ENCODE results near the gene GLIPR1. TPM values are rescaled to one million over a fixed set of nuclear protein-coding genes. Genes with fewer than 3 reads are reported as not detected.

The GLIPR1 gene
- polyA plus RNA-seq, 1 of the 3 experiments (the other 2 are of a cell fraction), result 75.6 TPM

DNA sequence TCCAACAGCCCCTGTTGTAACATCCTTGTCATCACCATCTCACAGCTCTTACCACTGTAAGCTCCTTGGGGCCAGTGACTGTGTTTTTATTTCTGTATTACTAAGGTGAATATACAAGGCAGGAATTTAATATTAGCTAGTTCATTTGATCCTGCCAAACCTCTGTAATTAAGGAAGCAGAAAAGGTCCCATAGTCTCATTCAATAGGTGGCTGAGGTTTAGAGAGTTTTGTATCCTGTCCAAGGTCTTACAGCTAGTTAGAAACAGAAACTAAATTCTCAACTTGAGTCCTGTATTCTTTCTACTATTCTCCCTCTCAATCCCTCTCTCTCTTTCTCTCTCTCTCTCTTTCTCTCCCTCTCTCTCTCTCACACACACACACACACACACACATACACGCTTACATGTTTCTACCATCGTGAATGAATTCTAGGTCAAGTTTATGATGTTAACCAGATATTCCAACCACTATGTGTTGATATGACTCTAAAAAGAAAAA lies 543 bp upstream of the GLIPR1 start:
- WGBS (ENCODE audit: low lambda C conversion rate), result 44% methylated on average over 2 of the region's 2 CpGs

More for the DNA sequence above, 543 bp upstream of the GLIPR1 start:
- Histone ChIP-seq H3K9me3 (no peaks in the 10 kb centered on the region), H3K4me1 (ENCODE audit: control insufficient read depth in 1 of 2, insufficient read depth in 2 of 2, low read depth in 1 of 2, low read length in 1 of 2) (peaks cover 0 to 5% of the 10 kb centered on the region in 2 experiments; a peak in 3 of 4 replicates), H3K9me2 (no peaks in the 10 kb centered on the region), H3K36me3 (replicated peaks in 1 of 2; ENCODE audit: control insufficient read depth in 1 of 2, insufficient read depth in 2 of 2, low read length in 1 of 2) (peaks cover 0 to 1% of the 10 kb centered on the region in 2 experiments), H3K27ac (ENCODE audit: low read depth in 2 of 2, low read length in 1 of 2) (peak overlapping the region; percentile 76 to 91; a peak in 3 of 4 replicates), H3K4me3 (ENCODE audit: low read depth in 2 of 2, low read length in 1 of 2) (peak overlapping the region; percentile 41 to 68; a peak in 3 of 4 replicates), H2AFZ (ENCODE audit: low read depth) (peak overlapping the region; percentile 75), H3K4me2 (peak overlapping the region; percentile 86), H3K27me3 (ENCODE audit: insufficient read depth) (no peaks in the 10 kb centered on the region), H4K20me1 (ENCODE audit: insufficient read depth) (no peaks in the 10 kb centered on the region), H3K79me2 (ENCODE audit: insufficient read depth) (peaks cover 42% of the 10 kb centered on the region), H3F3A (replicated peaks; ENCODE audit: insufficient read depth) (peaks cover 26% of the 10 kb centered on the region), H3K9ac (peak overlapping the region; percentile 66)
- TF ChIP-seq RFX5 (IDR thresholded peaks at IDR 0.05; ENCODE audit: low read length) (no peak), RAD21 (IDR thresholded peaks at IDR 0.05; ENCODE audit: low read length) (no peak), SIN3A (IDR thresholded peaks at IDR 0.05; ENCODE audit: borderline replicate concordance, low read depth, low read length) (no peak), NRF1 (IDR thresholded peaks at IDR 0.05; ENCODE audit: low read depth, low read length) (no peak), JUND (IDR thresholded peaks at IDR 0.05) (no peak), EZH2phosphoT487 (IDR thresholded peaks at IDR 0.05; ENCODE audit: borderline replicate concordance, low read depth) (no peak), MXI1 (IDR thresholded peaks at IDR 0.05; ENCODE audit: low read depth, low read length) (no peak), POLR2AphosphoS5 (IDR thresholded peaks at IDR 0.05; ENCODE audit: low read depth, low read length) (no peak), EP300 (IDR thresholded peaks at IDR 0.05; ENCODE audit: borderline replicate concordance in 1 of 2, low read depth in 1 of 2, low read length in 1 of 2) (no peak), MEF2A (IDR thresholded peaks at IDR 0.05; ENCODE audit: borderline replicate concordance, low read depth) (no peak), TCF12 (IDR thresholded peaks at IDR 0.05) (no peak), CTCF (IDR thresholded peaks at IDR 0.05) (no peak), FOXM1 (IDR thresholded peaks at IDR 0.05; ENCODE audit: low read depth) (no peak), GATA2 (CRISPR knock-in tag; IDR thresholded peaks at IDR 0.05) (no peak), TEAD4 (IDR thresholded peaks at IDR 0.05; ENCODE audit: borderline replicate concordance, insufficient read depth) (no peak), CHD2 (IDR thresholded peaks at IDR 0.05; ENCODE audit: low read length, partially characterized antibody) (no peak)
- TF ChIP-seq, protein P1, sequence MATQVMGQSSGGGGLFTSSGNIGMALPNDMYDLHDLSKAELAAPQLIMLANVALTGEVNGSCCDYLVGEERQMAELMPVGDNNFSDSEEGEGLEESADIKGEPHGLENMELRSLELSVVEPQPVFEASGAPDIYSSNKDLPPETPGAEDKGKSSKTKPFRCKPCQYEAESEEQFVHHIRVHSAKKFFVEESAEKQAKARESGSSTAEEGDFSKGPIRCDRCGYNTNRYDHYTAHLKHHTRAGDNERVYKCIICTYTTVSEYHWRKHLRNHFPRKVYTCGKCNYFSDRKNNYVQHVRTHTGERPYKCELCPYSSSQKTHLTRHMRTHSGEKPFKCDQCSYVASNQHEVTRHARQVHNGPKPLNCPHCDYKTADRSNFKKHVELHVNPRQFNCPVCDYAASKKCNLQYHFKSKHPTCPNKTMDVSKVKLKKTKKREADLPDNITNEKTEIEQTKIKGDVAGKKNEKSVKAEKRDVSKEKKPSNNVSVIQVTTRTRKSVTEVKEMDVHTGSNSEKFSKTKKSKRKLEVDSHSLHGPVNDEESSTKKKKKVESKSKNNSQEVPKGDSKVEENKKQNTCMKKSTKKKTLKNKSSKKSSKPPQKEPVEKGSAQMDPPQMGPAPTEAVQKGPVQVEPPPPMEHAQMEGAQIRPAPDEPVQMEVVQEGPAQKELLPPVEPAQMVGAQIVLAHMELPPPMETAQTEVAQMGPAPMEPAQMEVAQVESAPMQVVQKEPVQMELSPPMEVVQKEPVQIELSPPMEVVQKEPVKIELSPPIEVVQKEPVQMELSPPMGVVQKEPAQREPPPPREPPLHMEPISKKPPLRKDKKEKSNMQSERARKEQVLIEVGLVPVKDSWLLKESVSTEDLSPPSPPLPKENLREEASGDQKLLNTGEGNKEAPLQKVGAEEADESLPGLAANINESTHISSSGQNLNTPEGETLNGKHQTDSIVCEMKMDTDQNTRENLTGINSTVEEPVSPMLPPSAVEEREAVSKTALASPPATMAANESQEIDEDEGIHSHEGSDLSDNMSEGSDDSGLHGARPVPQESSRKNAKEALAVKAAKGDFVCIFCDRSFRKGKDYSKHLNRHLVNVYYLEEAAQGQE (IDR thresholded peaks at IDR 0.05; ENCODE audit: low read depth, low read length), result no peak
- ChIA-PET POLR2A (interaction anchor here (0.6 kb wide), 1 partner anchor 9 kb away, joined by 3 read pairs; no protein-coding TSS in a partner anchor), CTCF (interaction anchor here (0.7 kb wide), 1 partner anchor 792 kb away, joined by 3 read pairs; no protein-coding TSS in a partner anchor)
- no peak for DNase-seq

All from SK-N-SH (cell line).